Activated CD4-positive, alpha-beta T cell treated with anti-CD3 and anti-CD28 coated beads for 36 hours (primary cell): ENCODE results near the gene CDH23. TPM values are rescaled to one million over a fixed set of nuclear protein-coding genes. Genes with fewer than 3 reads are reported as not detected.

Experiments
- ATAC-seq: fragments of 200-7000 bp; cut with Tn5 transposase; one replicate; pipeline ENCODE4 v1.10.0; 2021; ENCODE audit warnings: mild to moderate bottlenecking, moderate library complexity
- CTCF ChIA-PET: fragments of 350-600 bp; sonication (Branson Sonifier 250); formaldehyde crosslinking; loops from one replicate; lab custom pipeline; 2021; ENCODE audit warnings: antibody characterized with exemption; lab: Charles Lee
- POLR2A ChIA-PET: fragments of 350-600 bp; sonication (Branson Sonifier 250); formaldehyde crosslinking; loops from one replicate; lab custom pipeline; 2021; ENCODE audit warnings: antibody characterized with exemption, inconsistent platforms; lab: Charles Lee
- DNase-seq: peaks from one replicate; pipeline ENCODE4 v3.0.0-alpha.2; 2020
- H3K27ac Mint-ChIP-seq: one replicate; pipeline ENCODE4 v1.8.0; 2021; ENCODE audit warnings: mixed read lengths
- H3K27me3 Mint-ChIP-seq: one replicate; pipeline ENCODE4 v1.8.0; 2021; ENCODE audit warnings: mixed read lengths
- H3K36me3 Mint-ChIP-seq: one replicate; pipeline ENCODE4 v1.8.0; 2021; ENCODE audit warnings: low read depth, mixed read lengths
- H3K4me1 Mint-ChIP-seq: one replicate; pipeline ENCODE4 v1.8.0; 2021; ENCODE audit warnings: mixed read lengths
- H3K4me3 Mint-ChIP-seq: one replicate; pipeline ENCODE4 v1.8.0; 2021; ENCODE audit warnings: mild to moderate bottlenecking, moderate library complexity, mixed read lengths
- H3K9me3 Mint-ChIP-seq: one replicate; pipeline ENCODE4 v1.8.0; 2021; ENCODE audit warnings: low read depth, mixed read lengths
- intact Hi-C, 2 experiments: fragments of 100-400 bp; cut with DNase I in 1 of 2; cut with micrococcal nuclease in 1 of 2; formaldehyde crosslinking; loops; one replicate each; pipeline versions ENCODE4 v1.14.2 to v1.15.1; 2022 to 2024; cut with DNase I, micrococcal nuclease
- total RNA-seq, 2 experiments: library from RNA; stranded (reverse); gene quantifications; one replicate each; pipeline ENCODE4 v1.2.3, GENCODE V29; 2021

Gene CDH23
- total RNA-seq, 2 experiments from 2014 or later = 1.5 to 1.6 TPM

GRCh38 chr10:71712572-71713134 is 315.9 kb downstream of the CDH23 start:
- no peaks in the 10 kb centered on the region for H3K36me3 Mint-ChIP-seq
- POLR2A ChIA-PET = interaction anchor here (0.6 to 1.3 kb wide), 3 partner anchors 36 to 61 kb away, joined by 3 to 5 read pairs (median 3); partner anchors contain the start of gene VSIR
- intact Hi-C loops = loop anchor here in 1 of 2 experiments (1.0 to 5.0 kb wide), 2 partner anchors 61 to 100 kb away; partner anchors contain the start of gene VSIR
- ATAC-seq = peak; percentile 49
- no peak for DNase-seq
- H3K4me1 Mint-ChIP-seq = peaks cover 54% of the 10 kb centered on the region
- peak overlapping the region; percentile 61 for H3K4me3 Mint-ChIP-seq
- no peaks in the 10 kb centered on the region for H3K9me3 Mint-ChIP-seq
- CTCF ChIA-PET = interaction anchor here (0.6 to 3.0 kb wide), 11 partner anchors 8 to 182 kb away, joined by 3 to 21 read pairs (median 3); partner anchors contain the start of gene VSIR
- H3K27me3 Mint-ChIP-seq = no peaks in the 10 kb centered on the region
- peak overlapping the region; percentile 98 for H3K27ac Mint-ChIP-seq

- intact Hi-C loops = loop anchor here in 1 of 2 experiments (1.0 to 5.0 kb wide), 2 partner anchors 60 to 99 kb away; partner anchors contain the start of gene VSIR
- ATAC-seq = peak; percentile 50
- ChIA-PET CTCF (interaction anchor here (0.5 to 3.0 kb wide), 12 partner anchors 8 to 347 kb away, joined by 3 to 8 read pairs (median 3); partner anchors contain the start of gene VSIR), POLR2A (interaction anchor here (0.6 to 1.3 kb wide), 3 partner anchors 35 to 60 kb away, joined by 3 to 5 read pairs (median 3); partner anchors contain the start of gene VSIR)
- Mint-ChIP-seq H3K4me1 (peaks cover 46% of the 10 kb centered on the region), H3K36me3 (no peaks in the 10 kb centered on the region), H3K4me3 (peak overlapping the region; percentile 61), H3K9me3 (no peaks in the 10 kb centered on the region), H3K27me3 (no peaks in the 10 kb centered on the region), H3K27ac (peak overlapping the region; percentile 98)
- peak; percentile 49 for DNase-seq
Observed at GRCh38 chr10:71713135-71714030, 316.7 kb downstream of the CDH23 start.

DNA sequence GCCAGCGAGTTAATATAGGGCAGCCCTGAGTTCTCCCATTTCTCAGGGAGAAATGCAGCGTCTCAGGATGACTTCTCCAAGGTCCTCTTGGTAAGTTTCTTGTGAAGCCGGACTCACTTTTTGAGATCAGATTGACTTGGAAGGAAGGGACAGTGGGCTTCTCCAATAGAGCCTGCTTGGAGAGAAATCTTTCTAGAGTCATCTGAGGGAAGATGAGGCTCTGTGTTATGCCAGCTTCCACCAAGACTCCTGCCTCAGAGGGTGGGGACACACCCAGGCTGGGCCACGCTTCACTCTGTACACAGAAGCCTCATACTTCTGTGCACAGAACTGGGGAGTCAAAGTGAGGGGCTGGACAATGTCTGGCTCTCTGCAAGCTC is 317.3 kb downstream of the CDH23 start:
- intact Hi-C loops = loop anchor here in 1 of 2 experiments (5.0 kb wide), 1 partner anchor 98 kb away; no protein-coding TSS in a partner anchor
- Mint-ChIP-seq H3K27me3 (no peaks in the 10 kb centered on the region), H3K36me3 (no peaks in the 10 kb centered on the region), H3K4me1 (peaks cover 46% of the 10 kb centered on the region), H3K27ac (peak overlapping the region; percentile 98), H3K4me3 (peak overlapping the region; percentile 42), H3K9me3 (no peaks in the 10 kb centered on the region)
- POLR2A ChIA-PET = no interaction called here
- CTCF ChIA-PET = interaction anchor here (1.0 to 3.0 kb wide), 5 partner anchors 8 to 98 kb away, joined by 3 to 8 read pairs (median 3); partner anchors contain the start of gene VSIR
- ATAC-seq = peak; percentile 35
- DNase-seq = no peak

GRCh38 chr10:71714592-71714991 is 317.9 kb downstream of the CDH23 start:
- intact Hi-C loops = loop anchor here in 1 of 2 experiments (5.0 kb wide), 1 partner anchor 98 kb away; no protein-coding TSS in a partner anchor
- Mint-ChIP-seq H3K4me1 (peaks cover 45% of the 10 kb centered on the region), H3K27ac (peak overlapping the region; percentile 98), H3K27me3 (no peaks in the 10 kb centered on the region), H3K9me3 (no peaks in the 10 kb centered on the region), H3K4me3 (peak overlapping the region; percentile 42), H3K36me3 (no peaks in the 10 kb centered on the region)
- ATAC-seq = no peak
- CTCF ChIA-PET = interaction anchor here (0.9 to 1.9 kb wide), 5 partner anchors 10 to 97 kb away, joined by 3 to 4 read pairs (median 3); no protein-coding TSS in a partner anchor
- POLR2A ChIA-PET = no interaction called here
- no peak for DNase-seq

GRCh38 chr10:71715026-71715425 is 318.3 kb downstream of the CDH23 start:
- no peaks in the 10 kb centered on the region for H3K27me3 Mint-ChIP-seq
- ChIA-PET POLR2A (no interaction called here), CTCF (interaction anchor here (0.9 to 4.2 kb wide), 6 partner anchors 7 to 97 kb away, joined by 3 to 28 read pairs (median 3); no protein-coding TSS in a partner anchor)
- no peaks in the 10 kb centered on the region for H3K36me3 Mint-ChIP-seq
- DNase-seq (no peak), ATAC-seq (no peak)
- no peaks in the 10 kb centered on the region for H3K9me3 Mint-ChIP-seq
- H3K4me1 Mint-ChIP-seq = peaks cover 42% of the 10 kb centered on the region
- H3K27ac Mint-ChIP-seq = peak overlapping the region; percentile 42
- H3K4me3 Mint-ChIP-seq = no peak overlapping the region
- intact Hi-C loops = no loop called here

GRCh38 chr10:71715860-71716259 is 319.1 kb downstream of the CDH23 start:
- ChIA-PET CTCF (interaction anchor here (0.9 to 4.2 kb wide), 5 partner anchors 8 to 21 kb away, joined by 3 to 28 read pairs (median 4); no protein-coding TSS in a partner anchor), POLR2A (no interaction called here)
- peak overlapping the region; percentile 42 for H3K27ac Mint-ChIP-seq
- intact Hi-C loops = no loop called here
- H3K9me3 Mint-ChIP-seq = no peaks in the 10 kb centered on the region
- H3K27me3 Mint-ChIP-seq = no peaks in the 10 kb centered on the region
- no peaks in the 10 kb centered on the region for H3K36me3 Mint-ChIP-seq
- no peak overlapping the region for H3K4me3 Mint-ChIP-seq
- ATAC-seq = no peak
- DNase-seq = no peak
- peaks cover 41% of the 10 kb centered on the region for H3K4me1 Mint-ChIP-seq

GRCh38 chr10:71716426-71716825 is 319.7 kb downstream of the CDH23 start:
- CTCF ChIA-PET = interaction anchor here (0.9 to 4.2 kb wide), 5 partner anchors 8 to 20 kb away, joined by 3 to 28 read pairs (median 4); no protein-coding TSS in a partner anchor
- H3K9me3 Mint-ChIP-seq = no peaks in the 10 kb centered on the region
- intact Hi-C loops = no loop called here
- POLR2A ChIA-PET = no interaction called here
- H3K4me3 Mint-ChIP-seq = no peak overlapping the region
- no peaks in the 10 kb centered on the region for H3K27me3 Mint-ChIP-seq
- peak overlapping the region; percentile 10 for H3K27ac Mint-ChIP-seq
- H3K4me1 Mint-ChIP-seq = peaks cover 41% of the 10 kb centered on the region
- no peaks in the 10 kb centered on the region for H3K36me3 Mint-ChIP-seq
- no peak for DNase-seq
- no peak for ATAC-seq

GRCh38 chr10:71717056-71717455 is 320.3 kb downstream of the CDH23 start:
- peaks cover 37% of the 10 kb centered on the region for H3K4me1 Mint-ChIP-seq
- H3K9me3 Mint-ChIP-seq = no peaks in the 10 kb centered on the region
- POLR2A ChIA-PET = no interaction called here

GRCh38 chr10:71717551-71717951 is 320.8 kb downstream of the CDH23 start:
- Mint-ChIP-seq H3K9me3 (no peaks in the 10 kb centered on the region), H3K27me3 (no peaks in the 10 kb centered on the region), H3K36me3 (peaks cover under 1% of the 10 kb centered on the region), H3K4me1 (peaks cover 37% of the 10 kb centered on the region), H3K27ac (no peak overlapping the region), H3K4me3 (no peak overlapping the region)
- ChIA-PET POLR2A (no interaction called here), CTCF (interaction anchor here (0.5 to 4.2 kb wide), 5 partner anchors 9 to 56 kb away, joined by 3 to 28 read pairs (median 4); partner anchors contain the start of gene VSIR)
- DNase-seq (no peak), ATAC-seq (no peak)
- intact Hi-C loops = no loop called here

More at GRCh38 chr10:71717056-71717455, 320.3 kb downstream of the CDH23 start:
- DNase-seq (no peak), ATAC-seq (no peak)
- no peaks in the 10 kb centered on the region for H3K36me3 Mint-ChIP-seq
- intact Hi-C loops = no loop called here
- no peak overlapping the region for H3K27ac Mint-ChIP-seq
- no peaks in the 10 kb centered on the region for H3K27me3 Mint-ChIP-seq
- CTCF ChIA-PET = interaction anchor here (1.0 to 4.2 kb wide), 5 partner anchors 9 to 51 kb away, joined by 4 to 28 read pairs (median 4); no protein-coding TSS in a partner anchor
- no peak overlapping the region for H3K4me3 Mint-ChIP-seq

DNA sequence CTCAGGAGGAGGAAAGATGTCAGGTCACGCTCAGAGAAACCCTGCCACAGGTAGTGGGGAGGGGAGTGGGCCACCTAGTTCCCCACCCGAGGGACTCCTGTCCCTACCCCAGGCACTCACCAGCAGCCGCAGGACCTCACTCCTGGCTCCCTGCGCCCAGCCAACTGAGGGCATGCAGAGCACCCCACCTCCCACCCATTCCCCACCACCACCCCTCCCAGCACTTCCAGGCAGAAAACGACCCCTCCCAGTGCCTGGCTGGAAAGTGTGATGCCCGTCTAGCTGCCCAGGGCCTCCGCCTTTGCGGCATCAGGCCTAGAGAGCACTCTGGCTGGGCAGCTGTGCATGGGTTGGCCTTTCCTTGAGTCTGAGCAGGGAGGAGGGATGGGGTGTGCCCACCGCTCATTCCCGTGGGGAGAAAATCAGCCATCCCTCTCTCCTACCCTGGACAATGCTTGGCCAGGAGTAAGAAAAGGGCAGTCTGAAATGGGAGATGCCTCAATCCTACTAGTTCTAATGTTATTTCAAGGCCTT is 321.5 kb downstream of the CDH23 start:
- intact Hi-C loops = no loop called here
- POLR2A ChIA-PET = no interaction called here
- no peak for DNase-seq
- Mint-ChIP-seq H3K4me1 (peaks cover 37% of the 10 kb centered on the region), H3K4me3 (no peak overlapping the region), H3K27ac (no peak overlapping the region), H3K27me3 (no peaks in the 10 kb centered on the region), H3K36me3 (peaks cover 2% of the 10 kb centered on the region), H3K9me3 (no peaks in the 10 kb centered on the region)
- no peak for ATAC-seq
- CTCF ChIA-PET = interaction anchor here (0.5 to 4.2 kb wide), 3 partner anchors 10 to 55 kb away, joined by 3 to 28 read pairs (median 10); partner anchors contain the start of gene VSIR
